GM19372 (cell line): ENCODE measurements around the gene PLEKHO2.

Experiments
- ATAC-seq: cut with Tn5 transposase; IDR thresholded peaks from one replicate; pipeline ENCODE4 v1.9.1; 2021; ENCODE audit warnings: mild to moderate bottlenecking, low read depth, moderate library complexity; ENCODE audit not compliant: unreplicated experiment

The PLEKHO2 gene

DNA sequence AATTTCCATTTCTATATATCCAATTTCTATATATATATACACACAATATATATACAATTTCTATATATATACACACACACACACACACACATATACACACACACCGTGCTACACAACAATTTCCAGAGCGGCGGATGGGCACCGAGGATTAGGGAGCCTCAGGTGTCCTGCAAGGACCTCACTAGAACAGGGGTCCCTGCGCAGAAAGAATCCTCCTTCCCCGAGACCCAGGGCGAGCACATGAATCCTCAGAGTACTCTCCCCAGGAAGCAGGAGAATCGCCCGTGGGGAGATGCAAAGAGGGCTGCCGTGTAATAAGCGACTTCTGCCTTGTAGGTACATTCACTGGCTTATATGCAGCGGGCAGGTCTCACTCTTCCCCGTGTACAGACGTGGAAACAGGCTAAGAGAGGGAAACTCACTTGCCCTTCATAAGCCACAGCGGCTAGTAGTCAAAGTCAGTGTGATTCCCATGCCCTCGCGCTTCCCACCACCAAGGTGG, 16.7 kb upstream of the PLEKHO2 start:
- ATAC-seq, result no peak

- ATAC-seq, result peak; percentile 71
Observed at GRCh38 chr15:64825431-64826294, 16.1 kb upstream of the PLEKHO2 start, which contains the start of gene PIF1. PIF1 (minus strand) TSS chr15:64825647; CDS start chr15:64824335, 1,312 bp downstream.

DNA sequence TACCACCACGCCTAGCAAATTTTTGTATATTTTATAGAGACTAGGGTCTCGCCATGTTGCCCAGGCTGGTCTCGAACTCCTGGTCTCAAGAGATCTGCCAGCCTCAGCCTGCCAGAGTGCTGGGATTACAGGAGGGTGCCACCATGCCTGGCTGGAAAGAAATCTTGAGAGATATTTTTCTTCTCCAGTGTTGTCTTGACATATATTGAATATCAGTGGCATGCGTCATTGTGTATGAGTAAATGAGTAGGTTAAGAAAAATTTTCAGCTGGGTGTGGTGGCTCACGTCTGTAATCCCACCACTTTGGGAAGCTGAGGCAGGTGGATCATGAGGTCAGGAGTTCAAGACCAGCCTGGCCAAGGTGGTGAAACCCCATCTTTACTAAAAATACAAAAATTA, 12.7 kb upstream of the PLEKHO2 start:
- ATAC-seq, result no peak

- no peak for ATAC-seq
Observed at GRCh38 chr15:64833690-64834089, 8.0 kb upstream of the PLEKHO2 start.

DNA sequence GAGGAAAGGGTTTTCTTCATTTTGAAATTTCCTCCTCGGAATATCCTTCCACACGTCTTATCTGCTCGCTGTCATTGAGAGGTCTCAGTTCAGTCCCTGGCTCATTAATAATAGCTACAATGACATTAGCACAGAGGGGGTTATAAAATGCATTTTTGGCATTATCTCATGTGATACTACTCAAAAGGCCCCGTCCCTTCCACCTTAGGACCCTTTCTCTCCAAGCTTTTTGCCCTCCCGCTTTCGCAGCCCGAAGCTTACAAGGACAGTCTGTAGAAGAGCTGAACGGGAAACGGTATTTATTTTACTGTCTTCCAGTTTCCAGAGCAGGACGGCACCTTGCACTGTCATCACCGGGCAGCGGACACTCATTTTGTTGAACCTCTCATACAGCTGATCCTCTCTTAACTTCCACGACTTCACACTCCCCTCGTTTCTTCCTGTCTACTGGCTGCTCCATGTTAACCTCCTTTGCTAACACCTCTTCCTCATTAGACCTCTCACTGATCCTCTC, 5.6 kb upstream of the PLEKHO2 start:
- ATAC-seq, result no peak

DNA sequence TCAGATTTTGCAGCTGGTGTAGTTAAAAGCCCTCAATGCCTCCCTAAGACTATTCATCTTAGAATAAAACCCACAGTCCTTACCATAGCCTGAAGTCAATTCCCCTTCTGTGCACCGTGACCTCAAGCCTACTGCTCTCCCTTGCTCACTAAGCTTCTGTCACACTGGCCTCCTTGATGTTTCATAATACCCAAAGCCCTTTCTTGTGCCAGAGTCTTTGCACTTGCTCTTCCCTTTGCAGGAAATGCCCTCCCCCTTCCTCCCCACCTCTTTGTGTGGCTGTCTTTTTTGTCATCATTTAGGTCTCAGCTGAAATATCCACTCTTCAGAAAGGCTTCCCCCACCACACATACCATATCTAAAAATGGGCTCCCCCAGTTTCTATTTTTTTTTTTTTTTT, 4.2 kb upstream of the PLEKHO2 start:
- no peak for ATAC-seq

- no peak for ATAC-seq
Observed at GRCh38 chr15:64841060-64841343, 713 bp upstream of the PLEKHO2 start.

GRCh38 chr15:64842096-64842939, 603 bp downstream of the PLEKHO2 start:
- ATAC-seq, result no peak

DNA sequence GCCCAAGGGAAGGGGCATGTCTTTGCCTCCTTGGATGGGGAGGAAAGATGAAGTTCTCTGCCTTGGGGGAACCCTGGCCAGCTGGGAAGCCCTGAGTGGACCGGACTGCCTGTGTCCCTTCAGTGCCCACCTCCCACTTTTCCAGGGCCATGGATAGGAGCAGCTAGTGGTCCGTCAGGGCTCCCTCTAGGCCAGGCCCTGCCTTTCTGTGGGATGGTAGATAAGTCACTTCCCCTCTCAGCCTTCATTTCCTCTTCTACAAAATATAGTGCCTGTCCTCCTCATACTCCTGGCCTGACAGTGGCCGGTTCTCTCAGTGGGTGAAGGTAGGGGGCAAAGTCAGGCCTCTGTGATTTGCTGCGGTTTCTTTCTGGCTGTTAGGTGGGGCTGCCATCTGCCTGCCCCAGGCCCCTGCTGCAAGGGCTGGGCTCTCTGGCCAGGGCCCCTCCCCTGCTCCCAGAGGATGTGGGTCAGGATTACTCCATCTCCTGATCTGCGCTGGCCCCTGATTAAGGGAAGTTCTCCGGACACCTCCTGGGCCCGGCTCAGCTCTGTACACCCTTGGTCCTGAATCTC, 1.4 kb downstream of the PLEKHO2 start:
- no peak for ATAC-seq

GRCh38 chr15:64843991-64844390, 2.3 kb downstream of the PLEKHO2 start:
- no peak for ATAC-seq

DNA sequence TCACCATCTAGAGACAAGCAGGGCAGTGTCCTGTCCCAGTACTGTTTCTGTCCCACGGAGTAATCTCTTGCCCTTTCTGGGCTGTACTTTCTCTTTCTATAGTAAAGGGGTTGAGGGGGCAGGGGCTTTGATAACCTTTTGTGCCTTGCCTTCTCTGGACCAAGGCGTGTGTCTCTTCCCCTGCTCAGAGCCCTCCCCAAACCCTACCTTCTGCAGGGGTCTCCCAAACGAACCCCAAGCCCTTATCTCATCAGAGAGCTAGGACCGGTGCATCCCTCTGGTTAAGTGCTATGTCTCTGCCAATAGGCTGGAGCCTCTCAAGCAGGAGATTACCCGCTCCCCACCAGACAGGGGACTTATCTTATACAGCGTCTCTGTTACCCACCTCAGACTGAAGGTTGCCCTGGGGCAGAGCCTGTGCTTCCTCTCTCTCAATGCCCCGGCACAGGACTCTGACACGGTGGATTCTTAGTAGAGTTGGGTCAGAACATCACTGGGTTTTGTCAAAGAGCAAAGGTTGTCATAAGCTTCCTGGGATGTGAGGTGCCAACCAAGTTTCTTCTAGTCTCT, 2.9 kb downstream of the PLEKHO2 start:
- no peak for ATAC-seq

DNA sequence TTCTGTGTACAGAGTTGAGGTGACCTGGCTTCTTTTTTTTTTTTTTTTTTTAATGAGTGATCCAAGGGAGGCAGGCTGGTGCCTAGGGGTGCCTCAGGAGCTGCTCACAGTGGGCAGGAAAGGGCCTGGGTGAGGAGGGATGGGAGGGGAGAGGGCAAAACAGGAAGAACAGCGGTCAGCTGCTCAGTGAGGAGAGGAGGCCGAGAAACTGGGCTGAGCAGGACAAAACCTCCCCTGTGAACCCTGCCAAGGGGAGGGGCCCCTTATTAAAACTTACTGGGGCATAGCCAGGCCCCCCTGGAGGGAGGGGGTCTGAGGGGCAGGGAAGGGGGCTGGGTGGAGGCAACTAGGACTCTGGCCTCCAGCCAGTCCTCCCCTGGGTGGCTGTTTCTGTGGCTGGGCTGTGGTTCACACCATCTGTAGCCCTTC, 3.5 kb downstream of the PLEKHO2 start:
- ATAC-seq, result no peak

- no peak for ATAC-seq
Observed at GRCh38 chr15:64845831-64846595, 4.3 kb downstream of the PLEKHO2 start.

DNA sequence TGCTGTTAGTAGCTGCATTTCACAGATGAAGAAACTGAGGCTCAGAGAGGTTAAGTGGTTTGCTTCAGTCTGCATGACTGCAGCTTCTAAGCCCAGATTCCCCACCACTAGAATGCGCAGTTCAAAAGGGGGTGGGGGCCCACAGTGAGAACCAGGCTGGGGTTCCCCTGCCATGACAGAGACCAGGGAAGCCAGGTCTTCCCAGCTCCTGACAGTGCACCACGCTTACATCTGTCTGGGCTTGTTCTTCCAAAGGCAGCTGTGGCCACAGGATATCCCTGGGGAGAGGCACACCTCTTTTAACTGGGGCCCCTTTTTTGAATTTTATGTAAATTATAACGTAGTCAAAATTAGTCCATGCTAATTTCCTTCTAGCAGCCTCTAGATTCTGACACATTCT, 5.3 kb downstream of the PLEKHO2 start:
- ATAC-seq, result no peak

GRCh38 chr15:64847448-64847847, 5.7 kb downstream of the PLEKHO2 start:
- ATAC-seq, result no peak

DNA sequence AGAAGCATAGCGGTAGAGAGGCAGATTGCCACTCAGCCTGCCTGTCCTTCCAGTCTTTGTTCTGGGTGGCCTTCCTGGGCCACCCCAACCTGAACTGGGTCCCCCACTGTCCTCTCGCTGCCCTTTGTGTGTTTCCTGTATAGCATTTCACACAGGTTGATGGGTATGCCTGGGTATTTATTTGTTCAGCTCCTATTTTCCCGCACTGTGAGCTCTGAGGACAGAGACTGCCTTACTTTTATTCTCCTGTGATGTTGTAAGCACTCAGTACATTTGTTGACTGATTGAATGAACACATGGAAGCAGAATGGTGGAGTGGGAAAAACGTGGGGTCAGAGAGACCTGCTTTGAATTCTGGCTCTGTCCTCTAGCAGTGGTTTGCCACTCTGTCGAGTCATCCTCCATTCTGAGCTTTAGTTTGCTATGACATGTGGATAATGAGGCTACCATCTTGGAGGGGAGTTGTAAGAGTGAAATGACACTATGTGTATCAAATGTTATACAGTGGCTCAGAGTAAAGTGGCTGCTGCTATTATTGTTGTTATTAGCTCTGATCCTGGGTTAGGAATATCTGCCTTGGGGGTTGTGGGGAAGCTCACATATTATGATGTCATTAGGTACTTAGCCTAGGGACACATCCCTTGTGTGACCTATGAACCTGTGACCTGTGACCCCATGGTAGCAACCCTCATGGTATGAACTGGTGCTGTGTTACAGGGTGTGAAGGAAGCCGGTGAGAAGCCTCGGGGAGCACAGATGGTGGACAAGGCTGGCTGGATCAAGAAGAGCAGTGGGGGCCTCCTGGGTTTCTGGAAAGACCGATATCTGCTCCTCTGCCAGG, 6.4 kb downstream of the PLEKHO2 start:
- no peak for ATAC-seq

DNA sequence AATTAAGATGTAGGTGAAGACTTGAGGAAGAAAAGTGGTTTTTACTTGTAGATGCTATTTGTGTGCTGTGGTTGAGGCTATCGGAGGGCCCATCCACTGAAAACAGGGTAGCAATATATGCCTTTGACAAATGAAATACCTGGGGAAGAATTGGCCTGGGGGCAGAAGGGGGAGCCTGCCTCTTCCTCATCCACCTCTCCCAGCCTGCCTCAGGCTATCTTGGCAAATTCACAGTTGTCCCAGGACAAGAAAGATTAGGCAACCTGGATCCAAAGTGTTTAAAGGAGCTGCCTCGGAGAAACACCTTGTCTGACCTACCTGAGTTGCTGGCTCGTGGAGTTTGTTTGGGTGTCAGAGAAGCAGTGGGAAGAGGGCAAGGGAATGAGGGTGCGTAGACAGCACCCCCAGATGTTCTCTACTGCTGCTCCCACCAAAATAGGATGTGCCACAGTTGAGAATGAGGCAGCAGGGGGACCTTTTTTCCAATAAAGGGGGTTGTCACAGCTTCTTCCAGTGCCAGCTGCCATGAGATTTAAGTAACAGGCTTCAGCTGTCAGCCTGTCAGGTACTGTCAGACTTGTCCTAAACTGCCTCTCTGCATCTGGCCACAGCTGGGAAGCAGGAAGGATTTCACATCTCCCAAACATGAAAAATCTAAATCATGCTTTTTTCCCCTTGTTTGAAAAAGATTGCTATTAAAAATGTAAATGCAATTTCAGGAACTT, 9.2 kb downstream of the PLEKHO2 start:
- no peak for ATAC-seq

DNA sequence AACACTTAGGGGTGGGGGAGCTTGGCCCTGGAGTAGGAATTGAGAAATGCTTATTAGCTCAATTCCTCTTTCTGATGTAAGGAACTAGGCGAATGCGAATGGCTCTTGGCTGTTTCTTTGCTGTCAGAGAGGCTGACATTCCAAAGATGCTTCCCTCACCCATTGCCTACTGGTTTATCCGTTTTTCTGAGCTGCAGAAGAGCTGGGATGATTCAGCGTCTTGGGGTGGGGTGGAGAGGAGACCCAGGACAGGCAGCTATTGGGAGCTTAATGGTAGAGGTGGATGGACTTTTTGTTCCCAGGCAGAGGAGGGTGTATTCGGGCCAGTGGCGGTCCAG, 9.8 kb downstream of the PLEKHO2 start:
- ATAC-seq, result no peak
